ENCODE results near the gene RFX7. TPM values are rescaled to one million over a fixed set of nuclear protein-coding genes. Genes with fewer than 3 reads are reported as not detected.
A peak's percentile ranks its signal among the peaks of the same experiment; 100 is the strongest.

RFX7 gene
- total RNA-seq, 1 donor from 2014 or later: 4.4 TPM

GRCh38 chr15:56244038-56244810 lies 545 bp upstream of the RFX7 start:
- DNase-seq: peak; percentile 68

GRCh38 chr15:56242576-56243162 lies 1.0 kb downstream of the RFX7 start:
- peak; percentile 14 for DNase-seq

GRCh38 chr15:56241374-56242105 lies 2.1 kb downstream of the RFX7 start:
- DNase-seq: peak; percentile 20

- no peak for DNase-seq
These were observed 3.3 kb downstream of the RFX7 start for GRCh38 chr15:56240390-56240789.

GRCh38 chr15:56236197-56236596 lies 7.5 kb downstream of the RFX7 start:
- no peak for DNase-seq

- DNase-seq: no peak
These were observed 8.9 kb downstream of the RFX7 start for GRCh38 chr15:56234804-56235203.

GRCh38 chr15:56233549-56233948 lies 10.1 kb downstream of the RFX7 start:
- DNase-seq: no peak

GRCh38 chr15:56232058-56232457 lies 11.6 kb downstream of the RFX7 start:
- no peak for DNase-seq

GRCh38 chr15:56228854-56229253 lies 14.8 kb downstream of the RFX7 start:
- no peak for DNase-seq

GRCh38 chr15:56228352-56228751 lies 15.3 kb downstream of the RFX7 start:
- no peak for DNase-seq

GRCh38 chr15:56227780-56228179 lies 15.9 kb downstream of the RFX7 start:
- DNase-seq: no peak

- DNase-seq: no peak
These were observed 16.4 kb downstream of the RFX7 start for GRCh38 chr15:56227306-56227705.

GRCh38 chr15:56225520-56225919 lies 18.2 kb downstream of the RFX7 start:
- no peak for DNase-seq

GRCh38 chr15:56222302-56222701 lies 21.4 kb downstream of the RFX7 start:
- DNase-seq: no peak

- DNase-seq: no peak
These were observed 26.3 kb downstream of the RFX7 start for GRCh38 chr15:56217341-56217740.

- DNase-seq: no peak
These were observed 27.9 kb downstream of the RFX7 start for GRCh38 chr15:56215769-56216168.

GRCh38 chr15:56211960-56212550 lies 31.6 kb downstream of the RFX7 start:
- no peak for DNase-seq

- no peak for DNase-seq
These were observed 32.6 kb downstream of the RFX7 start for GRCh38 chr15:56211064-56211463.

- no peak for DNase-seq
These were observed 35.0 kb downstream of the RFX7 start for GRCh38 chr15:56208641-56209155.

- no peak for DNase-seq
These were observed 35.5 kb downstream of the RFX7 start for GRCh38 chr15:56208185-56208584.

- no peak for DNase-seq
These were observed 36.0 kb downstream of the RFX7 start for GRCh38 chr15:56207711-56208110.

- no peak for DNase-seq
These were observed 36.6 kb downstream of the RFX7 start for GRCh38 chr15:56207092-56207491.
